IPS DF 6.9 (cell line): ENCODE results near the gene PRAMEF9.
"Not testable (repeated sequence)": the region's sequence is repeated elsewhere in the genome, so short reads cannot be mapped to it uniquely, and the experiment has no call there.

Experiments used
- DNase-seq: peaks from one replicate; pipeline ENCODE4 v3.0.0-alpha.2; 2013; ENCODE audit warnings: low read depth, low spot score
- H3K27ac ChIP-seq: one replicate; pipeline ENCODE4 v1.5.1; 2013; ENCODE audit warnings: low read length, control low read depth
- H3K27me3 ChIP-seq: 2 replicates; pipeline ENCODE4 v1.6.1; 2013; ENCODE audit warnings: mild to moderate bottlenecking, low read length; ENCODE audit not compliant: control insufficient read depth, insufficient read depth
- H3K36me3 ChIP-seq: 2 replicates; pipeline ENCODE4 v1.6.1; 2013; ENCODE audit warnings: low read length; ENCODE audit not compliant: control insufficient read depth, insufficient read depth
- H3K4me1 ChIP-seq: 2 replicates; pipeline ENCODE4 v1.6.1; 2013; ENCODE audit warnings: low read length; ENCODE audit not compliant: control insufficient read depth, insufficient read depth
- H3K4me3 ChIP-seq: 2 replicates; pipeline ENCODE4 v1.5.1; 2013; ENCODE audit warnings: mild to moderate bottlenecking, low read length
- H3K9me3 ChIP-seq: 2 replicates; pipeline ENCODE4 v1.6.1; 2013; ENCODE audit warnings: low read length, inconsistent platforms; ENCODE audit not compliant: control insufficient read depth, insufficient read depth
- WGBS: extraction: QIAGEN DNeasy Blood & Tissue Kit; methylation state at CpG from one replicate; pipeline ENCODE4 v1.1.7; 2013; ENCODE audit warnings: mixed read lengths, missing lambda C conversion rate; ENCODE audit not compliant: insufficient read length, insufficient coverage; 5-methylcytosine and 5-hydroxymethylcytosine counted together

Gene PRAMEF9

DNA sequence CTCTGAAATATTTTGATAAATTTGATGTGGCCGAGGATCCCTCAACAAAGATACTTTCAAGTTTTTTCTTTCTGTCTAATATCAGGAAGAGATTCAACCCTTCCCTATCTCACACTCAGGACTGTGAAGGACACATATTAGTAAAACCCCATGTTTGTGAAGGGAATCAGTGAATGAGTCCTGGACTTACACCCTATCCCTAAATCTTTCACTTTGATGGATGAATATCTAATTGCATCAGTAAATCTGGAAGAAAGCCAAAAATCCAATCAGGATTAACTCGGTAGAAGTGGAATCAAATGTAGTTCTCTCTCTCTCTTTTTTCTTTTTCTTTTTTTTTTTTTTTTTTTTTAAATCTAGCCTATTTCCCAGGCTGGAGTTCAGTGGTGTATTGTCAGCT is at the start of gene PRAMEF9:
Gene PRAMEF9 (plus strand): TSS at position 301 of the 400 bp plus-strand sequence. CDS start 3,433 bp downstream, outside the sequence.
- H3K9me3 ChIP-seq, H3K4me1 ChIP-seq, DNase-seq, H3K27ac ChIP-seq, H3K36me3 ChIP-seq, H3K4me3 ChIP-seq, H3K27me3 ChIP-seq: not testable (repeated sequence)
- WGBS: no CpG with 5 or more reads among the region's 2 CpGs

DNA sequence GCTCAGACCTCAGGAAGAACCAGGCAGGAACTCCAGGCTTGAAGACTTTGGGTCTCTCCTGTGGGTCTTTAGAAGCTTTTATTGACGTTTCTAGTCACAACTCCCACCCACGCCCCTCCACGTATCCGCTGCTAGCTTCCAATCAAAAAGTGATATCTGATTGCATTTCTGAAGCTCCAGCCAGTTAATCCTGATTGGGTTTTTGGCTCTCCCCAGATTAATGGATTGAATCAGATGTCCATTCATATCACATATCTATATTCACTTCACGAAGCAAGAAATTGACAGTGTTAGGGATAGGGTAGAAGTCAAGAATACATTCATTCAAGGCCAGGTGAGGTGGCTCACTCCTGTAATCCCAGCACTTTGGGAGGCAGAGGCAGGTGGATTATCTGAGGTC is 15.7 kb upstream of the PRAMEF9 start, which contains the start of gene PRAMEF26:
Gene PRAMEF26 (minus strand): TSS at position 101 of the 400 bp plus-strand sequence. CDS start 2,914 bp downstream, outside the sequence.
- H3K9me3 ChIP-seq, H3K36me3 ChIP-seq, DNase-seq, H3K4me1 ChIP-seq, H3K4me3 ChIP-seq, H3K27me3 ChIP-seq, H3K27ac ChIP-seq: not testable (repeated sequence)
- WGBS: no CpG with 5 or more reads among the region's 5 CpGs

DNA sequence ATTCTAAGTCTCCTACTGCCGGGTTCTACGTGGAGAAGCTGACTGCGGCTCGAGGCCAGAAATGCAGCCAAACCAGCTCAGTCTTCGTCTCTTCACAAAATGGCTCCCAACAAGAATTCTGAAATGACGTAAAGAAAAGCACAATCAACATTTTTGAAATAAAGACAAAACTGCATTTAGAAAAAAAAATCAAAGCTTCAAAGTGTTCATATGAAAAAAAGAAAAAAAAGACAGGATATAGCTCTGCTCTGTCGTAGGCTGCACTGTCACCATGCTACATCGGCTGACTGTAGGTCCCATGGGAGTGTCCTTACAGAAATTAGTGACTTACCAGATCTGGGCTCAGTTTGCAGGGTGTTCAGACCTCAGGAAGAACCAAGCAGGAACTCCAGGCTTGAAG is 6.1 kb upstream of the PRAMEF9 start, which contains the start of gene HNRNPCL4:
Gene HNRNPCL4 (minus strand): TSS at position 101 of the 400 bp plus-strand sequence. CDS start 164 bp downstream, outside the sequence.
- not testable (repeated sequence) for DNase-seq, H3K4me3 ChIP-seq, H3K4me1 ChIP-seq, H3K27ac ChIP-seq, H3K9me3 ChIP-seq, H3K36me3 ChIP-seq, H3K27me3 ChIP-seq
- no CpG with 5 or more reads among the region's 8 CpGs for WGBS

DNA sequence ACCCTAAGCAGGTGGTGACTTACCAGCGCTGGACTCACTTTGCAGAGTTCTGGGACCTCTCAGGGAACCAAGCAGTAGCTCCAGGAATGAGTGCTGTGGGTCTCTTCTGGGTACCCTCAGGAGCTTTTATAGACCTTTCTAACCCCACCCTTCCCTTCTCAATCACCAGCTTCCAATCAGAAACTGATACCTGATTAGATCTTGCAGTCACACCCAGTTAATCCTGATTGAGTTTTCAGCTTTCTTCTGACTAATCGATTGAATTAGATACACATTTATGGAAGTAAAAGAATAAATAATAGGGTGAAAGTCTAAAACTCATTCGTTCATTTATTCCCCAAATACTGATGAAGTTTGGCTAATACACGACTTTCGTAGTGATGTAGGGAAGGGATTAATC is 29.7 kb downstream of the PRAMEF9 start, which contains the start of gene PRAMEF13:
Gene PRAMEF13 (minus strand): TSS at position 101 of the 400 bp plus-strand sequence. CDS start 1,820 bp downstream, outside the sequence.
- H3K4me3 ChIP-seq, H3K4me1 ChIP-seq, H3K36me3 ChIP-seq, H3K27ac ChIP-seq, H3K27me3 ChIP-seq, H3K9me3 ChIP-seq, DNase-seq: not testable (repeated sequence)
- WGBS: no CpG with 5 or more reads among the region's 5 CpGs

DNA sequence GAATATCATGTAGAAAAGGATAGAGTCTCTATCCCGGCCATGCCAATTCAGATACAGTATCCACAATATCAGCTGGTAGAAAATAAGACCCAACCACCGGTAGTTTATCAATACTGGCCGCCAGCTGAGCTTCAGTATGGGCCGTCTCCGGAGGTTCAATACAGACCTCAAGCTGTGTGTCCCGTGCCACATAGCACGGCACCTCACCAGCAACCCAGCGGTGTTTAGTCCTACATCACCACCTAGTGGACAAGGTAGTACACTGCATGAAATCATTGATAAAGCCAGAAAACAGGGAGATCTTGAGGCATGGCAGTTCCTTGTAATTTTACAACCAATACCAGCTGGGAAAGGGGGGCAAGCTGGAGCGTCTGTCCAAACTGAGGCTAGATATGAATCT is 37.1 kb downstream of the PRAMEF9 start:
- DNase-seq, H3K27me3 ChIP-seq, H3K4me1 ChIP-seq, H3K4me3 ChIP-seq, H3K27ac ChIP-seq, H3K9me3 ChIP-seq, H3K36me3 ChIP-seq: not testable (repeated sequence)
- WGBS: no CpG with 5 or more reads among the region's 9 CpGs

DNA sequence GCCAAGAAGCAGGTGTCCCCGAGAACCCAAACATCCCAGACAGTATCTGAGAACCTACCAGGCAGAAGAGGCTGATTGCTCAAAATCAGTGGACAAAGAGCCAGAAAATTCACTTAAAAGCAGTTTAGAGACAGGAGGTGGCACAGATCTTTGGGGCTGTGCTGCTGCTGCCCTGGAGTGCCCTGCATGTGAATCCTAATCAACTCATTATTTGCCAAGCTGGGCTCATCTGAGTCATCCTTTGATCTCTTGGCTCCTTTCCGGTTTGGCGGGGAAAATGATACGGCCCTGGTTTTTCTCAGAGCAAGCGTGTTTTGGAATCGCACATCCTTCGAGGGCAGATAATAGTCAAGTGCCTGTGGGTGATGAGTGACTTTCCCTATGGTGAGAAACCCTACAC is 45.0 kb downstream of the PRAMEF9 start:
- no CpG with 5 or more reads among the region's 7 CpGs for whole genome bisulfite sequencing
- not testable (repeated sequence) for H3K9me3 ChIP-seq, H3K4me3 ChIP-seq, DNase-seq, H3K27ac ChIP-seq, H3K36me3 ChIP-seq, H3K27me3 ChIP-seq, H3K4me1 ChIP-seq

DNA sequence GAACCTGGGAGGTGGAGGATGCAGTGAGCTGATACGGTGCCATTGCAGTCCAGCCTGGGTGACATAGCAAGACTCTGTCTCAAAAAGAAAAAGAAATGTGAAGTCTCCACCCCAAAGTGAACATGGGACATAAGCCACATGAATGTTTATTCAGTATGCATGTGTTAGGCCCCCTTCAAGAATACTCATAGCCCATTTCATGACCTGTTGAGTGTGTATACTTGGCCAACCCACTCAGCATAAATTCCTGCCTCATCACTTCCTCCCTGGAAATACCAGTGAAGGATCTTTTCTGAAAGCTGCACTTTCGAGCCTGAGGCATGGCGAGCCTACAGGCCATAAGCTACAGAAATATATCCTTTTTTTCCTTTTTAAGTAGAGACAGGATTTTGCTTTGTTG is 47.6 kb downstream of the PRAMEF9 start:
- no CpG with 5 or more reads among the region's 3 CpGs for WGBS
- H3K27me3 ChIP-seq, H3K4me1 ChIP-seq, DNase-seq, H3K27ac ChIP-seq, H3K36me3 ChIP-seq, H3K4me3 ChIP-seq, H3K9me3 ChIP-seq: not testable (repeated sequence)

DNA sequence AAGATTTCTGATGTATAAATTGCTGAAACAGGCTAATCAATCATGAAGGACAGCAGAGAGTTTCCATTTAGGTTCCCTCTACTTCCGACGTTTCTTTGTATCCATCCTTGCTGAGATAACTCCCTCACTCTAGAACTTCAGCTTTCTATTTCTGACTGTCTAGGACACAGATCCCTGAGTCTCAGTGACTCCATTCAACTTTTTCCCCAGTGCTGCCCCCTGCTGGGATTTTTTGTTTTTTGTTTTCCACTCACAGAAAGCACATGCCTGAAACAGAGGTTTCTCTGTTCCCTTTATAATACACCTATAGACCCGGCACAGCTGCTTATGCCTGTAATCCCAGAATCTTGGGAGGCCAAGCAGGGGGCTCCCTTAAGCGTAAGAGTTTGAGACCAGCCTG is 51.1 kb downstream of the PRAMEF9 start:
- not testable (repeated sequence) for H3K9me3 ChIP-seq, H3K36me3 ChIP-seq, DNase-seq, H3K27me3 ChIP-seq, H3K4me1 ChIP-seq, H3K27ac ChIP-seq, H3K4me3 ChIP-seq
- WGBS: no CpG with 5 or more reads among the region's 4 CpGs

DNA sequence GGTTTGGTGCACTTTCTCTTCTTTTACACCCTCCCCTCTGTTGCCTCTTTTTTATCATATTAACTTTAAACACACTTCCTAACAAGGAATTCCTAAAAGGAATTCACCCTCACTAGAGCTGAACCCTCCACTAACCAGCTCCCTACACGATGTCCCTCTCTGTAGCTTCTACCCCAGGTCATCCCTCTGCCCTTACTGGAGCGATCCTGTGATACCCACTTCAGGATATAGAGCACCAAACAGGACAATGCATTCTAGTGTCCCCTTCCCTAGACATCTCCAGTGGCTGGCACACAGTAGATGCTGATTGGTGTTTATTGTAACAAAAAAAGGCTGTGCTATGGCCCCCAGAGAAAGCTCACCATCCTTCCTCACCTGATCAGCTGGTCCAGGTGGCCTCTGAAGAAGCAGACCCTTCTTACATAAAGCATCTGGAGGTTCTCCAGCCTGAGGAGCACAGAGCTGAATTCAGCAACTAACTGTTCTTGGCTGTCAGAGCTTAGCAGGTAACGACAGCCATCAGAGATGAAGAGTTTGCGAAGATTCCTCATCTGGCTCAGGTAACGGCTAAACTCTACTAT is 52.9 kb downstream of the PRAMEF9 start:
- H3K27ac ChIP-seq: no peak overlapping the region
- WGBS: no CpG with 5 or more reads among the region's 5 CpGs

DNA sequence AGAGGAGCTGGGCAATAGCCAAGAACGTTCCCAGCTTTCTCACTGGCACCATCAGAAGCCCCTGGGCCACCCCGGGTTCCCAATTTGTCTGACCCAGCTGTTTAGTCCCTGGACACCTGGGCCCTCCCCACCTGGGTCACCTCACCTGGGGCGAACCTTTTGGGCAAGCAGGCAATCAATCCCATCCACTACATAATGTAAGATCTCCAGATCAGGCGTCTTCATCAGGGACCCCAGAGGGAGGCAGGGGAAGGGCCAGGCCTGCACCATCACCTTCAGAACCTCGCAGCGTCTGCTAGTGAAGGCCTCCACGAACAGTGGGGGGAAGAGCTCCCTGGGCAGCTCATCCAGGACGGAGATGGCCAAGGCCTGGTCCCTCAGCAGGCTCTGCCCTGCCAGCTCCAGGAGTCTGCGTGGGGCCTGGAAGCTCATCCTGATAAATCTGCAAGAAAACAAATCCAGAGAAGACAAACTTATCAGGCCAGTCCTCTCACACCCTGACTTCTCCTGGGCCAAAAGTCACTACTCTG is 54.1 kb downstream of the PRAMEF9 start, which contains the start of gene PRAMEF18:
Gene PRAMEF18 (minus strand): TSS at position 480 of the 530 bp plus-strand sequence. CDS start 48 bp downstream, at position 432.
- H3K27ac ChIP-seq, H3K9me3 ChIP-seq, DNase-seq, H3K4me1 ChIP-seq, H3K27me3 ChIP-seq, H3K36me3 ChIP-seq, H3K4me3 ChIP-seq: not testable (repeated sequence)
- WGBS: no CpG with 5 or more reads among the region's 9 CpGs

More for the DNA sequence above, 52.9 kb downstream of the PRAMEF9 start:
- Histone ChIP-seq H3K27me3 (no peaks in the 10 kb centered on the region), H3K4me1 (no peaks in the 10 kb centered on the region), H3K9me3 (peaks cover 2% of the 10 kb centered on the region; the same call in 1 of the 2 replicates), H3K36me3 (no peaks in the 10 kb centered on the region), H3K4me3 (no peak overlapping the region)
- no peak for DNase-seq
